HG03066 (cell line): ENCODE measurements around the gene SEPTIN1.
"Not testable (repeated sequence)": the region's sequence is repeated elsewhere in the genome, so short reads cannot be mapped to it uniquely, and the experiment has no call there.

Experiments
- ATAC-seq: cut with Tn5 transposase; IDR thresholded peaks from one replicate; pipeline ENCODE4 v1.9.1; 2021; ENCODE audit warnings: low read depth; ENCODE audit not compliant: unreplicated experiment

Gene SEPTIN1

DNA sequence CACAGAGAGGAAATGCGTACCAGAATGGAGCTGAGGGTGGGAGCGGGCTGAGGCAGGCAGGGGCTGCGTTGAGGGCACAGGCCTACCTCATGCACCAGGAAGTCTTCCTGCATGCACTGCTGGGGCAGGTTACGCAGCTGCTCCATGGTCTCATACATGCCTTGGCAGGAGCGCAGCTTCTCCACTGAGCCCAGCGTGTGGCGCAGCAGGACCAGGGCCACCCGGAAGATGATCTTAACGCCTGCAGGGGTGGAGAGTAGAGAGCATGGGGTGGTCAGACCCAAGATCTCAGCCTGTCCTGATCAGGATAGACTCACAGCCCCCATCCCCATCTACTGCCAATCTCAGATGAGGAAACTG lies 23.8 kb downstream of the SEPTIN1 start:
- ATAC-seq = no peak

DNA sequence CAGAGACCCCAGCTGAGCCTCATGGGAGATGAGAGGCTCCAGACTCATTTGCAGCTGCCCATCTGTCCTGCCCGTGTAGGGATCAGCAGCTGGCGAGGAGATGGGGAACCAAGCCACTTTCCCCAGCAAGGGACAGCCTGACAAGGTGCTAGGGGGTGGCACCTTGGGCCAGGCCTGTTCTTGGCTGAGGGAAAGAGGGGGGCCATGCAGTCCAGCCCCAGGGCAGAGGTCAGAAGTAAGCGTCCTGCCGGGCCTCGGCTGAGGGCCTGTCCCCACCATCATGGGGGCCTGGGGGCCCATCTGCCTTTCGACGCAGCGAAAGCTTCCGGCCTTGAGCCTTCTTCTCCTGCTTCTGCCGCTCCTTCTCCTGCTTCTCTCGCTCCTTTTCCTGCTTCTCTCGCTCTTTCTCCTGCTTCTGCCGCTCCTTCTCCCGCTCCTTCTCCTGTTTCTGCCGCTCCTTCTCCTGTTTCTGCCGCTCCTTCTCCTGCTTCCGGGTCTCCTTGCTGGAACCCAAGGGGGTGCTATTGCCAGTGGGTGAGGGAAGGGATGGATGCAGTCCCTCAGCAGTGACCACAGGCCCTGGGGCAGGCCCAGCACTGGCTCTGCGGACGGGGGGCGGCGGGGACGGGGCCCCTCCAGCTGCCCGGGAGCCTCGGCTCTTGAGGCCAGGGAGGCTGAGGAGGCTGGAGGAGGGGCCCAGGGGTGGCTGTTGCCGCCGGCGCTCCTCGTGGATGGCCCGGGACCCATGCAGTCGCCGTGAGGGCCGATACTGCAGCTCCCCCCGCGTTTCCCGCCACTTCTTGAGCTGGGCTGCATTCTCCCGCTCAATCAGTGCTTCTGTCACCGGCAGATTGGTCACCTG lies 24.4 kb downstream of the SEPTIN1 start:
- ATAC-seq = no peak

DNA sequence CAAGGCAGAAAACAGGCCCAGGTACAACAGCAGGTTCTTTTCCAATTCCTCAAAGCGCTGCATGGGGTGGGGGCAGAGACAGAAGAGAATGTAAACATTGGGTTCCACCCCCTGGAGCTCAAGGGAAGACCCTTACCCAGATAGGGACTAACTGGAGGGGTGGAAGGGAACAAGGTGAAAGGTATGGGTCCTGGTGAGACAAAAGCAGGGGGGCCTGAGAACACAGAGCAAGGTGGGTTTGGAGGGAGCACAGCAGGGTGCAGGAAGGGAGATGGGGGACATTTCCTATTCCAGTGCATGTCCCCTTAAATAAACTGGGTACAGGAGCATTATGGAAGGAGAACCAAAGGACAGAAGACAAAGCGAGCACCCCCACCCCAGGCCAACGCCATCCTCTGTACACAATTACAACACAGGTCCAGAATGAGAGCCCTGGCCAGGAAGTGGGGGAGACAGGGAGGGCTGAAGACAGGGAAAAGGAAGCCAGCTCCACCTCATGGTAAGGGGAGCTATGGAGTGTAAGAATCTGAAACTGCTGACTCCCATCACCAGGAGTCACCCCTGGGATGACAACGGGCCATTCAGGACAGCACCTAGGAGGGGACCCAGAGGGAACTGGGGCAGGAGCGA lies 25.2 kb downstream of the SEPTIN1 start:
- ATAC-seq = no peak

DNA sequence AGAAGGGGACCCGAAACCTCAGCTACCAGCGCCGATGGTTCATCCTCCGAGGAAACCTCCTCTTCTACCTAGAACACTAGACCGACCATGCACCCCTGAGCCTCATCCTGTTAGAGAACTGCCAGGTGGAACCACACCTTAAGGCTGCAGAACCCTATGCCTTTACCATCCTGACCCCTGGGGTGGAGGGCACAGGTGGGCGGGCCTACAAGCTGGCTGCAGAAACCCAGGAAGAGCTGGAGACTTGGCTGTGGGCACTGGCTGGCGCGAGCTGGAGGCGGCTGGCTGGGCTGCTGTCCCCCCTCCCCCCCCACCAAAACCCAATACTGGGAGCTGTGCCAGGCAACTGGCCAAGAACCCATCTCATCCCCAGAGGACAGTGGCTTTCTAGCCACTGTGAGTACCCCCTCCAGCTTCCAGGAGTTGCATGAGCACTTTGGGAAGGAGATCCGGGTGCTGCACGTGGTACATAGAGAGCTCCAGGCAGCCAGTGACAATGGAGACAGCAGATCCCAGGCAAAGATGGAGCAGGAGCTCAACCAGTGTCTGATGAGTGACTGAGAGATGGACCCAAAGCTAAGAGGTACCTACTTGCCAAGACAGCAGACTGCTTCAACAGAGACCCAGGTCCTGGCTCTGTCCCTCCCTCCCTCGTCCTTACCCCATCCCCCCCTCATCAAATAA lies 25.8 kb downstream of the SEPTIN1 start:
- no peak for ATAC-seq

- ATAC-seq = no peak
Measured at GRCh38 chr16:30355954-30356308, 26.4 kb downstream of the SEPTIN1 start.

- peak; percentile 61 for ATAC-seq
Measured at GRCh38 chr16:30355144-30355953, 27.0 kb downstream of the SEPTIN1 start, which contains the start of gene CD2BP2. Gene CD2BP2, minus strand, starts transcription at chr16:30355308. Its CDS starts 627 bp downstream, at chr16:30354681.

DNA sequence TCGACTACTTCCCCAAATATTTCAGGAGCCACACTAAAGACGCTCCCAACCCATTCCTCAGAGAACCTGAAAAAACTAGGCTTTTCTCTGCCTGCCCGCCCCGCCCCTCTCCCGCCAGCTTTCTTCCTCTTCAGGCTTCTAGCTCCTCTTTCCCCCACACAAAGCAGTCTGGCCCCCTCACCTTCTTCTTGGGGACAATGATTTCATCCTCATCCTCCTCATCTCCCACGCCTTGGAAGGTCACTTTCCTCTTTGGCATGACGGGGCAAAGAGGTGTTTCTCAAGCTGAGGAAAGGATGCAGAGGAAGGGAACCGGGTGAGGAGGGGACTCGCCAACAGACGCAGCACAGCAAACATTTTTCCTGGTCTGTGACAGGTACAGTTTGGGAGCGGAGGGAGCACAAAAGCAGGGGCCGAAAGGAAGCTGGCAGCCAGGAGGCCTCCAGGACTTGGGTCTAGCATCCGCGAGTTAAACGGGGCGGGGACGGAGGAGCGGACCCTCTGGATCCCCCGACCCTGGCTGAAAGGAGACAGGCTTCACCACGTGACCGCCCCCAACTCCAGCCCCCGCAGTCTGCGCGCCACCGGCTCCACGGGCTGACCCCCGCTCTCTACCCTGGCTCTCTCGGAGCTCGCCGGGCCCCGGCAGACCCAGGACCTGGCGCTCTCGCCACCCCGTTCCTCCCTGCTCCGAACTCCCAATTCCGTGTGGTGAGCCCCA lies 27.8 kb downstream of the SEPTIN1 start:
- ATAC-seq = peak; percentile 8

DNA sequence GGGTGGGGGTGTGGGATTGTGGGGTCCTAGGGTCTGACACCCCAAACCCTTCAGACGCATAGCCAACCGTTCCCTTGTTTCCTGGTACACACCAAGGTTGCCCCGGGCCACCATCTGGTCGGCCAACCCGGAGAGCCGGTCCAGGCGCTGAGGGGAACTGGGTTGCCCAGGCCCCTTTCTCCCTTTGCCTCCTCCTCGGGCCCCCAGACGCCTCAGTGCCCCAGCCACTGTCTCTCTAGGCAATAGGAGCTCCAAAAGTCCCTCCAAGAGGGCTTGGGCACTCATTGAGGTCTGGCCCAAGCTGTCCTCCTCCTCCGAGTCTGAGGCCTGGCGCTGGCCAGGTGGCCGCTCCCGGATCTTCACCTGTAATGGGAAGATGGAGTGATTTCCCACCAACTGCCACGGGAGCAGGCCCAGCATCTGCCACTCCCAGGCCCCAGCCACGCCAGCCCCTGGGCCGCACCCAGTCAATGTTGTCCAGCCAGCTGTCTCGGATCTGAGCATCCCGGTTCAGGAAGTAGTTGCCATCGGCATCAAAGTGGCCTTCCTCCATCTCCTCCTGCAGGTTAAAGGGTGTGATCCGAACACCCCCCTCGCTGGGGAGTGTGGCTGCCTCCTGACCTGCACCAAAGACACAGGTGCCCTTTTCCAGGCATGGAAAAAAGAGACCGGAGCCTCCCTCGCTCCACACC lies 28.8 kb downstream of the SEPTIN1 start:
- no peak for ATAC-seq

DNA sequence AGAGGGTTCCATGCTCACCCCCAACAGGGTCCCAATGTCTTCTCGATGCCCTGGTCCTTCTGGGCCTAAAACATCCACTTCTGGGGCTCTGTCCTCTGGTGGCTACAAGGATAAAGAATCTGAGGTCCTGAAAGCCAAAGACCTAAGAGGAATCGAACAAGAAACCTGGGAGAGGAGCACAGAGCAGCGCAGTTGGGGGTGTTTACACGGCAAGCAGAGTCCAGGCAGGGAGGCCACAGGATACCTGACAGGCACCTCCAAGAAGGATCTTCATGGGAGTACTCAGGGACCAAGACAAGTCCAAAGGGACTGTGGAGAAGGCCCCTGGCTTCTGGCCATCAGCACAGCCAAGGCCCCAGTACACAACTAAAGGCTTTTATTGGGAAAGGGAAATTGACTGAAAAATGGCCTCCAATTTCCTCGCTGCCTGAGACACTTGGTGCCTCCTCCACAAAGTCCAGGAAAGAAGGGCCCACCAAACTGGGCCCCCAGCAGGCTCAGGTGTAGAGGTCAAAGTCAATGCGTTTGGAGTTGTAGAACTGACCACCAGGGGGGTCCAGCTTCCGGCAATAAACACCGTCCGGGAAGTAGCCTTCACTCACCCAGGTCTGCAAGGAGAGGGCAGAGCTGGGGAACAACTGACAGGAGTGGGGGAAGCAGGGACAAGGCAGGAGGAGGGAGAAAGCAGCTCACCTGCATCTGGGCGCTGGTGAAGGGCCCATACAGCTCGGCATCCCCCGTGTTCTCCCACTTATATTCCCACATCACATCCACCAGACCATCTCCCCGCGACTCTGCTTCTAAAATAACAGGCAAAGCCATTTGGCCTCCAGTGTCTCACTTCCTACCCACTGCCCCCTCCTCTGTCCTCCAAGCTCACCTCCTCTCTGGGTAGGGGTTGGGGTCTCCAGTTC lies 29.6 kb downstream of the SEPTIN1 start:
- no peak for ATAC-seq

DNA sequence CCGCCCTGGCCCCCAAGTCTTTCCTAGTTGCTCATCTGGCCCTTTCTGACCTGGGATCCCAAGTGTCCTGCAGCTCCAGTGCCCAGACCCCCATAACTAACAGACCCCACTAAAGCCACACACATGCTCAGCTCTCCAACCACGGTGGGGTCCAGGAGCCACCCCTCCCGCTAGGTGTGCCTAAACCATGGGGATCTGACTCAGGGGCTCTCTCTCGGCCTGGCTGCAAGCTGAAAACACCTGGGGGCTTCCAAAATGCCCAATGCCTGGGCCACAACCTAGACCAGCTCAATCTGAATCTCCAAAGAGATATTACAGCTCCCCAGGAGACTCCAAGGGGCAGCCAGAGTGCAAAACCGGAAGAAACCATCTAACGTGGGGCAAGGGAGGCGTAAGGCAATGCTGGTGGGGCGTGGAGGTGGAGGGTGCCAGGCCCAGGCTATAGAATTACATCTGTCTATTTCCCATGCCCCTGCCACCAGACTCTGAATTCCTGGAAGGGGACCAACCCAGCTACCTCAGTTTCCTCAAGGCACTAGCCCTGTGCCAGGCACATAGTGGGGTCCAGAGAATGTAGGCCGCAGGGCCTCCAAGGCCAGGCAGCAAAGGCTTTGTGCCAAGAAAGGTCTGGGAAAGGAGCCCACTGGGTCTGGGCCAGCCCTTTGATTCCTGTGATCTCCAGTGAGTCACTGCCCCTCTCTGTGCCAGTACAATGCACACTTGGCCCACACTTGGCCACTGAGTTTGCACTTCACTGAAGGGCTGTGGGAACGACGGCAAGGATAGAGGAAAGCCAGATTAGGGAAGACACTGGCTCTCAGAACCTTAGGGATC lies 30.6 kb downstream of the SEPTIN1 start:
- ATAC-seq = no peak

DNA sequence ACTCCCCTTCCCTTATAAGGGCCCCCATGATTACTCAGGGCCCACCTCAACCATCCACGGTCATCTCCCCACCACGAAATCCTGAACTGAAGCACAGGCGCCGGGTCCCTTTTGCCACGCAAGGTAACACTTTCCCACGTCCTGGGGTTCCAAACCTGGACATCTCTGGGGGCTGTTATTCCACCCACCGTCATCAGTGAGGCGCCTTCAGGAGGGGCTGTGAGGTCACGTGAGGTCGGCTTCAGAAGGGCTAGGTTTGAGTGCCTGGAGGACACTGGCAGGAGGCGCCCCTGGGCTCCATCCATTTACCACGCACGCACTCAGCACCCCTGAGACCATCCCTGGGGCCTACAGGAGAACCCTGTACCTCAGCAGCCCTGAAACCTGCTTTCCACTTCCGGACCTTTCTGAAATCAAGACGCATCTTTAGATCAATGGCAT lies 31.3 kb downstream of the SEPTIN1 start:
- ATAC-seq = no peak

DNA sequence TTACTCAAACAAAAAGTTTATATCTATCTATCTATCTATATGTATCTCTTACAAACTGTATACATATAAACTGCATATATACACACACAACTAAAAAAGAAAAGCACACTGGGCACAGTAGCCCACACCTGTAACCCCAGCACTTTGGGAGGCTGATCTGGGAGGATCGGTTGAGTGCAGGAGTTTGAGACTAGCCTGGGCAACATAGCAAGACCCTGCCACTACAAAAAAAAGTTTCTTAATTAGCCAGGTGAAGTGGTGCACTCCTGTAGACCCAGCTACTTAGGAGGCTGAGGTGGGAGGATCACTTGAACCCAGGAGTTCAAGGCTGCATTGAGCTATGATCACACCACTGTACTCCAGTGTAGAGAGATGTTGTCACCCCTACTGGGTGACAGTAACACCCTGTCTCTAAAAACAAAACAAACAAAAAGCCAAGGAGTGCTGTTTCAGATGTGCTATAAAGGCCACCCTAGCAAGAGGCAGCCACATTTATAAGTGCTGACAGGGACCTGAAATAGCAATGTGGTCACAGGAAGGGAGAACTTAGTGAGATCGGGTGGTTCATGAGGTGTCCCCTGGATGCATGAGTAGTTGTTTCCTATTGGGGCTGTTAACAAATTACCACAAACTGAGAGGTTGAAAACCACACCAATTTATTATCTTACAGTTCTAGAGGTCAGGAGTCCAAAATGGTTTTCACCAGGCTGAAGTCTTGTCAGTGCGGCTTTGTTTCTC lies 32.1 kb downstream of the SEPTIN1 start:
- ATAC-seq = peak; percentile 53

DNA sequence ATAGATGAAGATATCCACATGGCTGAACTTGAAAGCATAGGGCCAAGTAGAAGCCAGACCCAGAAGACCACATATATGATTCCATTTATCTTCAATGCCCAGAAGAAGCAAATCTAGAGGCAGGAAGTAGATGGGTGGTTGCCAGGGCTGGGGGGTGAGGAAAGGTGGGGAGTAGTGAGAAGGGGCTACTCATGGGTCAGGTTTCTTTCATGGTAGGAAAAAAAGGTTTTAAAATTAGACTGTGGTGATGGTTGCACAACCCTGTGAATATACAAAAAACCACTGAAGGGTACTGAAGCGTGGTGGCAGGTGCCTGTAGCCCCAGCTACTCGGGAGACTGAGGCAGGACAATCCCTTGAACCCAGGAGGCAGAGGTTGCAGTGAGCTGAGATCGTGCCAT lies 32.7 kb downstream of the SEPTIN1 start:
- peak; percentile 46 for ATAC-seq

GRCh38 chr16:30348929-30349328 lies 33.4 kb downstream of the SEPTIN1 start:
- no peak for ATAC-seq

DNA sequence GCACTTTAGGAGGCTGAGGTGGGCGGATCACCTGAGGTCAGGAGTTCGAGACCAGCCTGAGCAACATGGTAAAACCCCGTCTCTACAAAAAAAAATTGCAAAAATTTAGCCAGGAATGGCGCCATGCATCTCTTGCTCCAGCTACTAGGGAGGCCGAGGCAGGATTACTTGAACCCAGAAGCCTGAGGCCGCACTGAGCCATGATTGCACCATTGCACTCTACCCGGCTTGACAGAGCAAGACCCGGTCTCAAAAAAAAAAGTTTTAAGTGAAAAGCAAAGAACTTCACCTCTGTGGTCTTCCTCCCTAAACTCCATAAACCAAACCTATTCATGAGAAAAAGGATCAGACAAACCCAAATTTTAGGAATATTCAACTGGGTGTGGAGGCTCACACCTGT lies 34.2 kb downstream of the SEPTIN1 start:
- ATAC-seq = no peak

GRCh38 chr16:30346286-30346685 lies 36.1 kb downstream of the SEPTIN1 start:
- ATAC-seq = no peak

DNA sequence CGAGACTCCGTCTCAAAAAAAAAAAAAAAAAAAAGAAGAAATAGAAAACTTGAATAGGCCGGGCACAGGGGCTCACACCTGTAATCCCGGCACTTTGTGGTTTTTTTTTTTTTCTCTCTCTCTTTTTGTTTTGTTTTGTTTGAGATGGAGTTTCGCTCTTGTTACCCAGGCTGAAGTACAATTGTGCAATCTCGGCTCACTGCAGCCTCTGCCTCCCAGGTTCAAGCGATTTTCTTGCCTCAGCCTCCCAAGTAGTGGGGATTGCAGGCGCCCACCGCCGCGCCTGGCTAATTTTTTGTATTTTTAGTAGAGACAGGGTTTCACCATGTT lies 38.9 kb downstream of the SEPTIN1 start:
- not testable (repeated sequence) for ATAC-seq
